PFSK-1 (cell line): ENCODE measurements around the gene EPHA6.

Experiments used
- FOXP2 ChIP-seq: optimal IDR thresholded peaks from 2 replicates; pipeline ENCODE3; 2011; ENCODE audit warnings: borderline replicate concordance, control low read depth, inconsistent platforms; ENCODE audit not compliant: insufficient read depth; ENCODE audit errors: extremely low read length, extremely low read depth
- POLR2AphosphoS5 ChIP-seq: IDR thresholded peaks from 2 replicates; pipeline ENCODE4 v1.6.1; 2012; ENCODE audit warnings: low read depth, mild to moderate bottlenecking, control low read depth, low read length, moderate library complexity
- SIN3A ChIP-seq: IDR thresholded peaks from 2 replicates; pipeline ENCODE4 v1.6.1; 2012; ENCODE audit warnings: mild to moderate bottlenecking, low read length, moderate library complexity, borderline replicate concordance; ENCODE audit not compliant: insufficient read depth
- TF ChIP-seq, protein P1 (sequence below), 2 experiments: IDR thresholded peaks; 2 replicates each; pipeline versions ENCODE4 v1.6.1 to v1.8.0; 2011 to 2012; ENCODE audit warnings: low read depth in 2 of 2, low read length in 2 of 2, control low read depth in 1 of 2, inconsistent platforms in 1 of 2, mild to moderate bottlenecking in 1 of 2, moderate library complexity in 1 of 2; ENCODE audit not compliant: insufficient read depth in 1 of 2

DNA sequence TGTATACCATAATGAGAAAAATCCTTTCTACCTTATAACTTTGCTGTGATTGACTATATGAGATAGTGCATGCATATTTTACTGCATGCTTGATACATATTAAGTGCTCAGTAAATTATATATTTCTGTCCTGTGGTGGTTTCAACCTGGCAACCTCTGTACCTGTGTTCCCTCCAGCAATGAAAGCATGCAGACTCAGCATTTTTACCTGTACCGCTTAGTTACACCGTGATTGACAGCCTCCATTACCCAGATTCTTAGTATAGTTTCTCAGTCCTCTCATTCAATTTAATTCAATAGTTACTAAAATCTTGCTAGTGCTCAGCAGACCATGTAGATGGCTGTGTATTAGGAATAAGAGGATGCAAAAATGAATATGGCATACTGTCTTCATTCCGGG is 386.0 kb downstream of the EPHA6 start:
- TF ChIP-seq POLR2AphosphoS5, result no peak
- no peak for TF ChIP-seq SIN3A
- no peak for TF ChIP-seq FOXP2
- TF ChIP-seq, protein P1, sequence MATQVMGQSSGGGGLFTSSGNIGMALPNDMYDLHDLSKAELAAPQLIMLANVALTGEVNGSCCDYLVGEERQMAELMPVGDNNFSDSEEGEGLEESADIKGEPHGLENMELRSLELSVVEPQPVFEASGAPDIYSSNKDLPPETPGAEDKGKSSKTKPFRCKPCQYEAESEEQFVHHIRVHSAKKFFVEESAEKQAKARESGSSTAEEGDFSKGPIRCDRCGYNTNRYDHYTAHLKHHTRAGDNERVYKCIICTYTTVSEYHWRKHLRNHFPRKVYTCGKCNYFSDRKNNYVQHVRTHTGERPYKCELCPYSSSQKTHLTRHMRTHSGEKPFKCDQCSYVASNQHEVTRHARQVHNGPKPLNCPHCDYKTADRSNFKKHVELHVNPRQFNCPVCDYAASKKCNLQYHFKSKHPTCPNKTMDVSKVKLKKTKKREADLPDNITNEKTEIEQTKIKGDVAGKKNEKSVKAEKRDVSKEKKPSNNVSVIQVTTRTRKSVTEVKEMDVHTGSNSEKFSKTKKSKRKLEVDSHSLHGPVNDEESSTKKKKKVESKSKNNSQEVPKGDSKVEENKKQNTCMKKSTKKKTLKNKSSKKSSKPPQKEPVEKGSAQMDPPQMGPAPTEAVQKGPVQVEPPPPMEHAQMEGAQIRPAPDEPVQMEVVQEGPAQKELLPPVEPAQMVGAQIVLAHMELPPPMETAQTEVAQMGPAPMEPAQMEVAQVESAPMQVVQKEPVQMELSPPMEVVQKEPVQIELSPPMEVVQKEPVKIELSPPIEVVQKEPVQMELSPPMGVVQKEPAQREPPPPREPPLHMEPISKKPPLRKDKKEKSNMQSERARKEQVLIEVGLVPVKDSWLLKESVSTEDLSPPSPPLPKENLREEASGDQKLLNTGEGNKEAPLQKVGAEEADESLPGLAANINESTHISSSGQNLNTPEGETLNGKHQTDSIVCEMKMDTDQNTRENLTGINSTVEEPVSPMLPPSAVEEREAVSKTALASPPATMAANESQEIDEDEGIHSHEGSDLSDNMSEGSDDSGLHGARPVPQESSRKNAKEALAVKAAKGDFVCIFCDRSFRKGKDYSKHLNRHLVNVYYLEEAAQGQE (IDR thresholded peaks at IDR 0.05; ENCODE audit: insufficient read depth in 1 of 2, low read depth in 2 of 2, low read length in 2 of 2), result no peak
